ENCODE results near the gene DUSP9.

GRCh38 chrX:153686711-153687110 lies 39.7 kb downstream of the DUSP9 start:
- TF ChIP-seq CTCF (IDR thresholded peaks at IDR 0.05) (no peak), POLR2A (IDR thresholded peaks at IDR 0.05) (no peak)

Data from prostate gland (tissue), 2 donors.